NCI-H1048 (cell line): ENCODE results near the gene IL22.

Source experiments
- DNase-seq: peaks from one replicate; lab custom pipeline; 2025; lab: John Stamatoyannopoulos, UW

IL22 gene

GRCh38 chr12:68253504-68253903, at the start of gene IL22:
Gene IL22 (minus strand): TSS chr12:68253604. CDS start chr12:68253448, 156 bp downstream.
- DNase-seq, result no peak

- DNase-seq, result no peak
Measured at GRCh38 chr12:68297929-68298328, 44.5 kb upstream of the IL22 start.

GRCh38 chr12:68294251-68294650, 40.8 kb upstream of the IL22 start:
- no peak for DNase-seq

GRCh38 chr12:68293347-68293746, 39.9 kb upstream of the IL22 start:
- DNase-seq, result no peak

GRCh38 chr12:68292151-68292943, 38.9 kb upstream of the IL22 start:
- no peak for DNase-seq

- no peak for DNase-seq
Measured at GRCh38 chr12:68291396-68292036, 38.1 kb upstream of the IL22 start.

GRCh38 chr12:68290126-68290525, 36.7 kb upstream of the IL22 start:
- DNase-seq, result no peak

GRCh38 chr12:68287106-68287505, 33.7 kb upstream of the IL22 start:
- no peak for DNase-seq

- no peak for DNase-seq
Measured at GRCh38 chr12:68286396-68286795, 33.0 kb upstream of the IL22 start.

- DNase-seq, result no peak
Measured at GRCh38 chr12:68285541-68285940, 32.1 kb upstream of the IL22 start.

- DNase-seq, result no peak
Measured at GRCh38 chr12:68281322-68282077, 28.1 kb upstream of the IL22 start.

- DNase-seq, result no peak
Measured at GRCh38 chr12:68280240-68280639, 26.8 kb upstream of the IL22 start.

- DNase-seq, result no peak
Measured at GRCh38 chr12:68279227-68280054, 26.0 kb upstream of the IL22 start.

GRCh38 chr12:68276402-68276930, 23.1 kb upstream of the IL22 start:
- DNase-seq, result no peak

GRCh38 chr12:68272732-68273131, 19.3 kb upstream of the IL22 start:
- DNase-seq, result no peak

GRCh38 chr12:68271346-68271745, 17.9 kb upstream of the IL22 start:
- no peak for DNase-seq

- DNase-seq, result no peak
Measured at GRCh38 chr12:68270358-68270757, 17.0 kb upstream of the IL22 start.

- DNase-seq, result no peak
Measured at GRCh38 chr12:68269779-68270178, 16.4 kb upstream of the IL22 start.

GRCh38 chr12:68268967-68269366, 15.6 kb upstream of the IL22 start:
- DNase-seq, result no peak

- DNase-seq, result no peak
Measured at GRCh38 chr12:68267892-68268396, 14.5 kb upstream of the IL22 start.

- no peak for DNase-seq
Measured at GRCh38 chr12:68264857-68265256, 11.5 kb upstream of the IL22 start.
